Measurements from ENCODE around the gene EMILIN2.
"Not testable (repeated sequence)": the region's sequence is repeated elsewhere in the genome, so short reads cannot be mapped to it uniquely, and the experiment has no call there.

EMILIN2 gene

GRCh38 chr18:2902327-2902726, 55.5 kb downstream of the EMILIN2 start:
- DNase-seq: no peak

GRCh38 chr18:2903006-2903405, 56.2 kb downstream of the EMILIN2 start:
- no peak for DNase-seq

GRCh38 chr18:2905854-2906703, 59.3 kb downstream of the EMILIN2 start:
- peak; percentile 2 for DNase-seq

- no peak for DNase-seq
These were observed 60.1 kb downstream of the EMILIN2 start for GRCh38 chr18:2906704-2907549.

- no peak for DNase-seq
These were observed 60.8 kb downstream of the EMILIN2 start for GRCh38 chr18:2907550-2908135.

- DNase-seq: no peak
These were observed 61.5 kb downstream of the EMILIN2 start for GRCh38 chr18:2908166-2908945.

- DNase-seq: no peak
These were observed 62.1 kb downstream of the EMILIN2 start for GRCh38 chr18:2908946-2909335.

GRCh38 chr18:2909431-2910140, 62.8 kb downstream of the EMILIN2 start:
- no peak for DNase-seq

GRCh38 chr18:2910261-2910660, 63.5 kb downstream of the EMILIN2 start:
- no peak for DNase-seq

GRCh38 chr18:2910751-2911425, 64.1 kb downstream of the EMILIN2 start:
- no peak for DNase-seq

- DNase-seq: no peak
These were observed 64.7 kb downstream of the EMILIN2 start for GRCh38 chr18:2911533-2911932.

- DNase-seq: no peak
These were observed 65.8 kb downstream of the EMILIN2 start for GRCh38 chr18:2912357-2913299.

GRCh38 chr18:2913398-2914005, 66.7 kb downstream of the EMILIN2 start:
- DNase-seq: no peak

- DNase-seq: no peak
These were observed 67.5 kb downstream of the EMILIN2 start for GRCh38 chr18:2914185-2914880.

- no peak for DNase-seq
These were observed 68.1 kb downstream of the EMILIN2 start for GRCh38 chr18:2914881-2915240.

- not testable (repeated sequence) for DNase-seq
These were observed 68.7 kb downstream of the EMILIN2 start for GRCh38 chr18:2915486-2915885.

GRCh38 chr18:2916184-2916583, 69.4 kb downstream of the EMILIN2 start:
- no peak for DNase-seq

- no peak for DNase-seq
These were observed 70.6 kb downstream of the EMILIN2 start for GRCh38 chr18:2917259-2918047.
